Astrocyte (in vitro differentiated cells and primary cell): ENCODE measurements around the gene LSM8. TPM values are rescaled to one million over a fixed set of nuclear protein-coding genes. Genes with fewer than 3 reads are reported as not detected.

ENCODE experiments used
- DNase-seq: peaks from one replicate; pipeline ENCODE4 v3.0.0-alpha.2; 2010; ENCODE audit warnings: low read depth
- FAIRE-seq: peaks from 2 replicates; lab custom pipeline; 2011; peaks lifted over from hg19 to GRCh38; lab: Jason Lieb, UNC
- H2AFZ ChIP-seq: 2 replicates; pipeline ENCODE4 v1.6.0; 2012; ENCODE audit warnings: low read depth, low read length, inconsistent platforms
- H3K27ac ChIP-seq: 2 replicates; pipeline ENCODE4 v1.5.1; 2011; ENCODE audit warnings: low read depth, low read length, inconsistent platforms
- H3K27me3 ChIP-seq: 2 replicates; pipeline ENCODE4 v1.6.0; 2011; ENCODE audit warnings: low read length, inconsistent platforms; ENCODE audit not compliant: insufficient read depth
- H3K36me3 ChIP-seq: 2 replicates; pipeline ENCODE4 v1.5.1; 2011; ENCODE audit warnings: low read length, inconsistent platforms; ENCODE audit not compliant: insufficient read depth
- H3K4me1 ChIP-seq: 2 replicates; pipeline ENCODE4 v1.5.1; 2011; ENCODE audit warnings: low read length, inconsistent platforms; ENCODE audit not compliant: insufficient read depth
- H3K4me2 ChIP-seq: 2 replicates; pipeline ENCODE4 v1.6.0; 2012; ENCODE audit warnings: low read length, inconsistent platforms
- H3K4me3 ChIP-seq: 2 replicates; pipeline ENCODE4 v1.5.1; 2011; ENCODE audit warnings: low read depth, mild to moderate bottlenecking, low read length, inconsistent platforms; ENCODE audit not compliant: insufficient read depth
- H3K79me2 ChIP-seq: 2 replicates; pipeline ENCODE4 v1.6.0; 2012; ENCODE audit warnings: mild to moderate bottlenecking, low read length, inconsistent platforms; ENCODE audit not compliant: insufficient read depth
- H3K9ac ChIP-seq: 2 replicates; pipeline ENCODE4 v1.6.0; 2012; ENCODE audit warnings: mild to moderate bottlenecking, low read length, inconsistent platforms
- H3K9me3 ChIP-seq: 2 replicates; pipeline ENCODE4 v1.5.1; 2012; ENCODE audit warnings: low read depth, mild to moderate bottlenecking, low read length, inconsistent platforms; ENCODE audit not compliant: insufficient read depth
- H4K20me1 ChIP-seq: 2 replicates; pipeline ENCODE4 v1.6.0; 2012; ENCODE audit warnings: low read length, inconsistent platforms; ENCODE audit not compliant: insufficient read depth
- H3K27ac Mint-ChIP-seq: one replicate; pipeline ENCODE4 v1.8.0; 2021; ENCODE audit warnings: mild to moderate bottlenecking, mixed read lengths; ENCODE audit not compliant: unreplicated experiment
- H3K27me3 Mint-ChIP-seq: one replicate; pipeline ENCODE4 v1.8.0; 2021; ENCODE audit warnings: low read depth, mixed read lengths; ENCODE audit not compliant: unreplicated experiment
- H3K36me3 Mint-ChIP-seq: one replicate; pipeline ENCODE4 v1.8.0; 2021; ENCODE audit warnings: low read depth, mixed read lengths; ENCODE audit not compliant: unreplicated experiment
- H3K4me1 Mint-ChIP-seq: one replicate; pipeline ENCODE4 v1.8.0; 2021; ENCODE audit warnings: low read depth, mixed read lengths; ENCODE audit not compliant: unreplicated experiment
- H3K4me3 Mint-ChIP-seq: one replicate; pipeline ENCODE4 v1.8.0; 2021; ENCODE audit warnings: mild to moderate bottlenecking, moderate library complexity, mixed read lengths; ENCODE audit not compliant: unreplicated experiment
- H3K9me3 Mint-ChIP-seq: one replicate; pipeline ENCODE4 v1.8.0; 2021; ENCODE audit warnings: mild to moderate bottlenecking, mixed read lengths; ENCODE audit not compliant: unreplicated experiment
- EZH2 ChIP-seq: IDR thresholded peaks from 2 replicates; pipeline ENCODE4 v1.6.1; 2012; ENCODE audit warnings: mild to moderate bottlenecking, low read length, inconsistent platforms; ENCODE audit not compliant: insufficient read depth
- total RNA-seq: library from RNA; stranded (reverse); gene quantifications from 2 replicates; pipeline ENCODE4 v1.2.1, GENCODE V29; 2021
- TF ChIP-seq, protein P1 (sequence below): IDR thresholded peaks from 2 replicates; pipeline ENCODE4 v1.5.1; 2011; ENCODE audit warnings: low read depth, mild to moderate bottlenecking, inconsistent platforms, low read length, moderate library complexity; ENCODE audit not compliant: insufficient read depth

LSM8 gene
- total RNA-seq, 1 donor from 2014 or later, result 19.9 TPM

DNA sequence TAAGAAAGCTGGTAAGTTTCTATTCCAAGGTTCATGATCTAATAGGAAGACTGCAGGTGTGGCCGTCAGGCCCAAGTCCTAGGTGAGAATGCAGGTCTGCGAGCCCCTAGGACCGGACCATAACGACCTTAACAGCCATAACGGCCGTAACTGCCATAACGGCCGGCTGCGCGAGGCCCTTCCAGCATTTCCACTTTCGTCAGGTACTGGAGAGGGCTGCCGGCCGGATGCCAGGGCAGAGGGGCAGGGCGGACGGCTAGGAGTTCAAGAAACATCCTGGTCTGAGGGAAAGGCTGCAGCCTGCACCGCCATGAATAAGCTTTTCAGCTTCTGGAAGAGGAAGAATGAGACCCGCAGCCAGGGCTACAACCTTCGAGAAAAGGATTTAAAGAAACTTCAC lies 40.6 kb downstream of the LSM8 start, which contains the start of gene ANKRD7:
TSS of gene ANKRD7 (plus strand) at position 184 of the 400 bp plus-strand sequence. CDS start at position 311, 127 bp downstream.
- no peak within 1 kb of the TSS for H3K4me3 Mint-ChIP-seq

DNA sequence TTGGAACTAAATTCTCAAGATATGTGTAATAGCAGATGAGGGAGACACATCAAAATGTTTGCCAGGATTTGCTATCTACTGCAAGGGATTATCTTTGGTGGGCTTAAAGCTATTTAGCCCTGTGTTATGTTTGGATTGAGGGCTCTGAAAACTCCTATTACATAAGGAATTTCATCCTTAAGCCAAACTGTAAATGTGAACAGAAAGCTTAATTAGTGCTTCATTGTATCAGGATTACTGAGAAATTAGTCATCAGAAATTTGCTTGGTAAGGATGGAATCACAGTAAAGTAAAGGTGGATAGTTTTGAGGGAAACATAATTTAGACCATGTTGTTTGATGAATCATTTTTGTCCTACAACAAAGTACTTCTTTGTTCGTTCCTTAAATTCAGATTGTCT lies 48.9 kb downstream of the LSM8 start:
- Histone ChIP-seq H3K4me3 (no peak overlapping the region), H3K4me2 (peak overlapping the region; percentile 24), H3K79me2 (no peaks in the 10 kb centered on the region), H3K4me1 (peaks cover 4% of the 10 kb centered on the region), H2AFZ (no peak overlapping the region), H4K20me1 (no peaks in the 10 kb centered on the region), H3K27me3 (no peaks in the 10 kb centered on the region), H3K36me3 (no peaks in the 10 kb centered on the region), H3K27ac (peak overlapping the region; percentile 8), H3K9ac (no peak overlapping the region), H3K9me3 (no peaks in the 10 kb centered on the region)
- FAIRE-seq (no peak), DNase-seq (peak; percentile 88)
- Mint-ChIP-seq H3K4me1 (peaks cover 5% of the 10 kb centered on the region), H3K27ac (no peak overlapping the region), H3K36me3 (no peaks in the 10 kb centered on the region), H3K9me3 (no peaks in the 10 kb centered on the region), H3K27me3 (no peaks in the 10 kb centered on the region), H3K4me3 (no peak overlapping the region)
- TF ChIP-seq EZH2, result no peak
- TF ChIP-seq, protein P1, sequence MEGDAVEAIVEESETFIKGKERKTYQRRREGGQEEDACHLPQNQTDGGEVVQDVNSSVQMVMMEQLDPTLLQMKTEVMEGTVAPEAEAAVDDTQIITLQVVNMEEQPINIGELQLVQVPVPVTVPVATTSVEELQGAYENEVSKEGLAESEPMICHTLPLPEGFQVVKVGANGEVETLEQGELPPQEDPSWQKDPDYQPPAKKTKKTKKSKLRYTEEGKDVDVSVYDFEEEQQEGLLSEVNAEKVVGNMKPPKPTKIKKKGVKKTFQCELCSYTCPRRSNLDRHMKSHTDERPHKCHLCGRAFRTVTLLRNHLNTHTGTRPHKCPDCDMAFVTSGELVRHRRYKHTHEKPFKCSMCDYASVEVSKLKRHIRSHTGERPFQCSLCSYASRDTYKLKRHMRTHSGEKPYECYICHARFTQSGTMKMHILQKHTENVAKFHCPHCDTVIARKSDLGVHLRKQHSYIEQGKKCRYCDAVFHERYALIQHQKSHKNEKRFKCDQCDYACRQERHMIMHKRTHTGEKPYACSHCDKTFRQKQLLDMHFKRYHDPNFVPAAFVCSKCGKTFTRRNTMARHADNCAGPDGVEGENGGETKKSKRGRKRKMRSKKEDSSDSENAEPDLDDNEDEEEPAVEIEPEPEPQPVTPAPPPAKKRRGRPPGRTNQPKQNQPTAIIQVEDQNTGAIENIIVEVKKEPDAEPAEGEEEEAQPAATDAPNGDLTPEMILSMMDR, result no peak

More for the DNA sequence above, 40.6 kb downstream of the LSM8 start, which contains the start of gene ANKRD7:
- H3K9ac ChIP-seq, result no peak within 1 kb of the TSS
- H3K4me1 Mint-ChIP-seq, result no peaks in the 10 kb centered on the region
- no peaks in the 10 kb centered on the region for H3K36me3 ChIP-seq
- H3K4me1 ChIP-seq, result peaks cover 2% of the 10 kb centered on the region
- no peaks in the 10 kb centered on the region for H3K9me3 ChIP-seq
- no peak for TF ChIP-seq EZH2
- TF ChIP-seq, protein P1, result no peak
- H4K20me1 ChIP-seq, result no peaks in the 10 kb centered on the region
- H3K27ac ChIP-seq, result no peak within 1 kb of the TSS
- H3K79me2 ChIP-seq, result no peaks in the 10 kb centered on the region
- no peaks in the 10 kb centered on the region for H3K9me3 Mint-ChIP-seq
- H3K4me2 ChIP-seq, result no peak within 1 kb of the TSS
- no peaks in the 10 kb centered on the region for H3K36me3 Mint-ChIP-seq
- no peak for DNase-seq
- no peak within 1 kb of the TSS for H3K27ac Mint-ChIP-seq
- no peak within 1 kb of the TSS for H3K4me3 ChIP-seq
- no peaks in the 10 kb centered on the region for H3K27me3 Mint-ChIP-seq
- H2AFZ ChIP-seq, result no peak within 1 kb of the TSS
- FAIRE-seq, result no peak
- H3K27me3 ChIP-seq, result no peaks in the 10 kb centered on the region

DNA sequence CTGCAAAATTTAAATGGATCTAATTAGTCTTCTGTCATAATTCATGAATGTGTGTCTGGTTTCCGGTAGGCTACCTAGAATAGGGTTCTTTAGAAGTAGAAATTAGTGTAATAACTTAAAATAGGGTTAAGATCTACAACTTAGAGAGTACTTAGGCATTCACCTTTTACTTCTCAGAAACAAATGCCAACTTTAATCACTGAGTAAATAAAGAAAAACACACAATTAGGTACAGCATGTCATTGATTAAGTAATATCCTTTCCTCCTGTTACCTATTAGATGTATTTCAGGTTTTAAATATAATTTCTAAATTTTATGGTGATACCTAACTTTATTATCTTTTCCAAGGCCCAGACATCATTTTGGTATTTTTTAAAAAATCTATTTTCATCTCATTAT lies 49.8 kb downstream of the LSM8 start:
- H3K9me3 ChIP-seq, result no peaks in the 10 kb centered on the region
- TF ChIP-seq EZH2, result no peak
- TF ChIP-seq, protein P1, result no peak
- no peak overlapping the region for H3K9ac ChIP-seq
- DNase-seq (no peak), FAIRE-seq (no peak)
- no peaks in the 10 kb centered on the region for H3K79me2 ChIP-seq
- H3K36me3 Mint-ChIP-seq, result no peaks in the 10 kb centered on the region
- H3K27ac Mint-ChIP-seq, result no peak overlapping the region
- H3K27ac ChIP-seq, result no peak overlapping the region
- H3K9me3 Mint-ChIP-seq, result no peaks in the 10 kb centered on the region
- no peak overlapping the region for H3K4me3 Mint-ChIP-seq
- peaks cover 4% of the 10 kb centered on the region for H3K4me1 ChIP-seq
- no peaks in the 10 kb centered on the region for H3K27me3 ChIP-seq
- H4K20me1 ChIP-seq, result no peaks in the 10 kb centered on the region
- H3K36me3 ChIP-seq, result no peaks in the 10 kb centered on the region
- H3K4me3 ChIP-seq, result no peak overlapping the region
- H3K27me3 Mint-ChIP-seq, result no peaks in the 10 kb centered on the region
- H2AFZ ChIP-seq, result no peak overlapping the region
- peaks cover 5% of the 10 kb centered on the region for H3K4me1 Mint-ChIP-seq
- H3K4me2 ChIP-seq, result no peak overlapping the region
